Ishikawa (cell line): ENCODE measurements around the gene SLC46A2.

Experiments used
- CEBPB ChIP-seq: IDR thresholded peaks from 2 replicates; pipeline ENCODE4 v1.6.1; 2012
- EGR1 ChIP-seq: IDR thresholded peaks from 2 replicates; pipeline ENCODE4 v1.6.1; 2012
- EP300 ChIP-seq: IDR thresholded peaks from 2 replicates; pipeline ENCODE4 v1.6.1; 2012; ENCODE audit warnings: borderline replicate concordance
- FOXM1 ChIP-seq: IDR thresholded peaks from 2 replicates; pipeline ENCODE4 v1.6.1; 2012; ENCODE audit warnings: low read depth, borderline replicate concordance
- RAD21 ChIP-seq: IDR thresholded peaks from 2 replicates; pipeline ENCODE4 v1.6.1; 2012; ENCODE audit warnings: low read depth
- TAF1 ChIP-seq: IDR thresholded peaks from 2 replicates; pipeline ENCODE4 v1.6.1; 2012; ENCODE audit warnings: low read depth, mild to moderate bottlenecking
- TCF12 ChIP-seq: IDR thresholded peaks from 2 replicates; pipeline ENCODE4 v1.6.1; 2012; ENCODE audit warnings: low read depth
- TEAD4 ChIP-seq: IDR thresholded peaks from 2 replicates; pipeline ENCODE4 v1.6.1; 2012
- YY1 ChIP-seq: IDR thresholded peaks from 2 replicates; pipeline ENCODE4 v1.6.1; 2012; ENCODE audit warnings: low read depth
- ZBTB7A ChIP-seq: IDR thresholded peaks from 2 replicates; pipeline ENCODE4 v1.6.1; 2012; ENCODE audit warnings: low read depth
- TF ChIP-seq, protein P1 (sequence below): IDR thresholded peaks from 2 replicates; pipeline ENCODE4 v1.6.1; 2012
- TF ChIP-seq, protein P2 (sequence below): IDR thresholded peaks from 2 replicates; pipeline ENCODE4 v1.6.1; 2012; ENCODE audit warnings: low read depth, mild to moderate bottlenecking

DNA sequence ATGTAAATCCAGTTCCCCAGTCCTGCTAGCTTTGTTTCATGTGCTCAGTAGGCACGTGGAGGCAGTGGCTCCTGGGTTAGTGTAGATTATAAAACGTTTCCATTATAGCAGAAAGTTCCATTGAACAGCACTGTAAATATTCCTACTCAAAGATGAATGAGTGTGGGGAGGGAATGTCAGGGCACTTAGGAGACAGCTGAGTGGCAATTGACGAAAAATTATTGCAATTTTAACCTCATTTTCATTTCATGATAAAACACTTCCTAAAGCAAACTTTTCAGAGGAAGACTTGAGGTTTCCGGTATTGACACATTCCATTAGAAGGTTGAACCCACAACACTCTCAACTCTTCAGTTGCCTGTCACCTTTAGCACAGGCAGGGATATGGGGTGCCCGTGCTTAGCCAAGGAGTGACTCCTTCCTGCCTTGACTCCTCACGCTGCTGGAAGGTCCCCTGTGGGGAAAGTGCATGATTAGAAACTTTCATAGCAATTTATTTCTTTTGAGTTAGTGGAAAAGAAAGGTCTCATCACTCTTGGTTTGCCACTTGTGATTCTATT lies 41.2 kb downstream of the SLC46A2 start:
- TF ChIP-seq, protein P1, sequence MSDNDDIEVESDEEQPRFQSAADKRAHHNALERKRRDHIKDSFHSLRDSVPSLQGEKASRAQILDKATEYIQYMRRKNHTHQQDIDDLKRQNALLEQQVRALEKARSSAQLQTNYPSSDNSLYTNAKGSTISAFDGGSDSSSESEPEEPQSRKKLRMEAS: no peak
- no peak for TF ChIP-seq ZBTB7A
- no peak for TF ChIP-seq TAF1
- no peak for TF ChIP-seq EGR1
- no peak for TF ChIP-seq TCF12
- no peak for TF ChIP-seq TEAD4
- TF ChIP-seq EP300: no peak
- TF ChIP-seq RAD21: no peak
- TF ChIP-seq YY1: no peak
- TF ChIP-seq FOXM1: no peak
- no peak for TF ChIP-seq CEBPB
- TF ChIP-seq, protein P2, sequence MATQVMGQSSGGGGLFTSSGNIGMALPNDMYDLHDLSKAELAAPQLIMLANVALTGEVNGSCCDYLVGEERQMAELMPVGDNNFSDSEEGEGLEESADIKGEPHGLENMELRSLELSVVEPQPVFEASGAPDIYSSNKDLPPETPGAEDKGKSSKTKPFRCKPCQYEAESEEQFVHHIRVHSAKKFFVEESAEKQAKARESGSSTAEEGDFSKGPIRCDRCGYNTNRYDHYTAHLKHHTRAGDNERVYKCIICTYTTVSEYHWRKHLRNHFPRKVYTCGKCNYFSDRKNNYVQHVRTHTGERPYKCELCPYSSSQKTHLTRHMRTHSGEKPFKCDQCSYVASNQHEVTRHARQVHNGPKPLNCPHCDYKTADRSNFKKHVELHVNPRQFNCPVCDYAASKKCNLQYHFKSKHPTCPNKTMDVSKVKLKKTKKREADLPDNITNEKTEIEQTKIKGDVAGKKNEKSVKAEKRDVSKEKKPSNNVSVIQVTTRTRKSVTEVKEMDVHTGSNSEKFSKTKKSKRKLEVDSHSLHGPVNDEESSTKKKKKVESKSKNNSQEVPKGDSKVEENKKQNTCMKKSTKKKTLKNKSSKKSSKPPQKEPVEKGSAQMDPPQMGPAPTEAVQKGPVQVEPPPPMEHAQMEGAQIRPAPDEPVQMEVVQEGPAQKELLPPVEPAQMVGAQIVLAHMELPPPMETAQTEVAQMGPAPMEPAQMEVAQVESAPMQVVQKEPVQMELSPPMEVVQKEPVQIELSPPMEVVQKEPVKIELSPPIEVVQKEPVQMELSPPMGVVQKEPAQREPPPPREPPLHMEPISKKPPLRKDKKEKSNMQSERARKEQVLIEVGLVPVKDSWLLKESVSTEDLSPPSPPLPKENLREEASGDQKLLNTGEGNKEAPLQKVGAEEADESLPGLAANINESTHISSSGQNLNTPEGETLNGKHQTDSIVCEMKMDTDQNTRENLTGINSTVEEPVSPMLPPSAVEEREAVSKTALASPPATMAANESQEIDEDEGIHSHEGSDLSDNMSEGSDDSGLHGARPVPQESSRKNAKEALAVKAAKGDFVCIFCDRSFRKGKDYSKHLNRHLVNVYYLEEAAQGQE: no peak
